ENCODE measurements around the gene PKD2. TPM values are rescaled to one million over a fixed set of nuclear protein-coding genes. Genes with fewer than 3 reads are reported as not detected.

Gene PKD2
- total and polyA plus RNA-seq, 2 of the 4 experiments (the other 2 are of a cell fraction) = 43.8 to 51.3 TPM

DNA sequence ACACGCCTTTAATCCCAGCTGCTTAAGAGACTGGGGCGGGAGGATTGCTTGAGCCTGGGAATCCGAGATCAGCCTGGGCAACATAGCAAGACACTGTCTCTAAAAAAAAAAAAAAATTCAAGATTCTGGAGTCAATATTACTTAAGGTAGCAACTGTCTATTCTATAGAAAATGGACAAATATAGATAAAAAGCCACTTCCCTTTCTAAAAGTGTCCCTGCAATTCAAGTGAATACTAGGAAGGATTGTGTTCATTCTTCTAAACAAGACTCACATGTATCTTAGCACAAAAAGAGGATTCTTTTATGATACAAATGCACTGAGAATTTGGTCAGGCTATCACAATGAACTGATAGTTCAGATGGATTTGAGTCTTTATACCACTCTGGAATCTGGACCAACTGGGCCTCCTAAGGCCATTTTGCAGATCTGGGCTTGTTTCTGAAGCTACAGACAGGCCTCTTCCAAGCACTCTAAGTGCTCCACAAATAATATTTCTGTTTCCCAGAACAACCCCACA, 7.0 kb downstream of the PKD2 start:
- ChIA-PET POLR2A (ENCODE audit: unreplicated experiment) (no interaction called here), CTCF (interaction anchor here (0.6 kb wide), 1 partner anchor 184 kb away, joined by 3 read pairs; no protein-coding TSS in a partner anchor)
- in situ Hi-C loops (cut with MboI; ENCODE audit: low sequenced_read_pairs) = no loop called here

More for the DNA sequence above, 7.0 kb downstream of the PKD2 start:
- Histone ChIP-seq H3K9me1 (ENCODE audit: insufficient read depth, low read length) (peaks cover 27% of the 10 kb centered on the region), H3K4ac (ENCODE audit: low read depth, low read length) (no peak overlapping the region), H4K5ac (ENCODE audit: low read depth, low read length) (no peak overlapping the region), H3K4me3 (ENCODE audit: insufficient read depth, low read depth, low read length) (no peak overlapping the region), H3K14ac (replicated peaks; ENCODE audit: low read depth, low read length) (no peak overlapping the region; the same call in 1 of the 2 replicates), H2BK15ac (ENCODE audit: low read depth, low read length) (no peak overlapping the region), H2AK9ac (replicated peaks; ENCODE audit: low read depth, low read length, poor library complexity) (no peak overlapping the region), H3K18ac (ENCODE audit: low read depth, low read length) (no peak overlapping the region), H2BK120ac (ENCODE audit: low read depth, low read length) (no peak overlapping the region), H3K36me3 (ENCODE audit: control insufficient read depth, insufficient read depth, low read length) (no peaks in the 10 kb centered on the region), H4K91ac (ENCODE audit: insufficient read depth, low read depth, low read length) (no peak overlapping the region), H2BK5ac (ENCODE audit: low read depth, low read length, poor library complexity, severe bottlenecking) (no peak overlapping the region), H3K23ac (ENCODE audit: low read depth, low read length) (0 out of 2 replicates have a peak overlapping the region, but pooled peaks have one; percentile 26), H3K4me2 (ENCODE audit: low read depth, low read length) (no peak overlapping the region), H3K56ac (ENCODE audit: extremely low read depth, insufficient read depth, low read length) (no peak overlapping the region), H2AK5ac (ENCODE audit: low read depth, low read length) (no peak overlapping the region; the same call in 1 of the 2 replicates), H2AFZ (replicated peaks; ENCODE audit: low read length, poor library complexity) (no peak overlapping the region), H2BK20ac (ENCODE audit: low read depth, low read length) (no peak overlapping the region), H3K79me1 (ENCODE audit: low read depth in 1 of 2, low read length in 2 of 2) (peaks cover 37 to 64% of the 10 kb centered on the region in 2 experiments), H3K4me1 (ENCODE audit: control insufficient read depth, insufficient read depth, low read length) (peaks cover 22% of the 10 kb centered on the region), H4K8ac (ENCODE audit: low read depth in 2 of 2, low read length in 2 of 2) (no peak overlapping the region), H3K27ac (ENCODE audit: insufficient read depth, low read length) (no peak overlapping the region), H3K9ac (ENCODE audit: low read depth, low read length) (no peak overlapping the region), H3K9me3 (ENCODE audit: control insufficient read depth, insufficient read depth, low read length) (no peaks in the 10 kb centered on the region), H4K20me1 (ENCODE audit: insufficient read depth, low read length) (peaks cover 34% of the 10 kb centered on the region; the same call in 1 of the 2 replicates), H3K27me3 (ENCODE audit: control insufficient read depth, insufficient read depth, low read length) (no peaks in the 10 kb centered on the region)
- no peak for DNase-seq
- no peak for TF ChIP-seq POLR2A (IDR thresholded peaks at IDR 0.05; ENCODE audit: low read depth, low read length)
- no peak for TF ChIP-seq MAFK (IDR thresholded peaks at IDR 0.05; ENCODE audit: low read depth, low read length)
- no peak for TF ChIP-seq USF2 (IDR thresholded peaks at IDR 0.05; ENCODE audit: low read depth, low read length)
- no peak for TF ChIP-seq MAZ (IDR thresholded peaks at IDR 0.05; ENCODE audit: borderline replicate concordance, low read depth, low read length)
- TF ChIP-seq RAD21 (IDR thresholded peaks at IDR 0.05; ENCODE audit: low read length) = no peak
- no peak for TF ChIP-seq FOS (IDR thresholded peaks at IDR 0.05; ENCODE audit: low read depth, low read length)
- no peak for TF ChIP-seq RCOR1 (IDR thresholded peaks at IDR 0.05; ENCODE audit: insufficient replicate concordance, low read length)
- TF ChIP-seq, protein P1, sequence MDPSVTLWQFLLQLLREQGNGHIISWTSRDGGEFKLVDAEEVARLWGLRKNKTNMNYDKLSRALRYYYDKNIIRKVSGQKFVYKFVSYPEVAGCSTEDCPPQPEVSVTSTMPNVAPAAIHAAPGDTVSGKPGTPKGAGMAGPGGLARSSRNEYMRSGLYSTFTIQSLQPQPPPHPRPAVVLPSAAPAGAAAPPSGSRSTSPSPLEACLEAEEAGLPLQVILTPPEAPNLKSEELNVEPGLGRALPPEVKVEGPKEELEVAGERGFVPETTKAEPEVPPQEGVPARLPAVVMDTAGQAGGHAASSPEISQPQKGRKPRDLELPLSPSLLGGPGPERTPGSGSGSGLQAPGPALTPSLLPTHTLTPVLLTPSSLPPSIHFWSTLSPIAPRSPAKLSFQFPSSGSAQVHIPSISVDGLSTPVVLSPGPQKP (IDR thresholded peaks at IDR 0.05; ENCODE audit: borderline replicate concordance, low read depth, low read length) = no peak
- TF ChIP-seq NFE2L2 (IDR thresholded peaks at IDR 0.05; ENCODE audit: low read depth, low read length) = no peak
- no peak for TF ChIP-seq MXI1 (IDR thresholded peaks at IDR 0.05; ENCODE audit: borderline replicate concordance, low read depth, low read length)
- TF ChIP-seq SMC3 (IDR thresholded peaks at IDR 0.05; ENCODE audit: low read depth, low read length) = no peak
- no peak for TF ChIP-seq CHD1 (IDR thresholded peaks at IDR 0.05; ENCODE audit: low read depth, low read length)
- TF ChIP-seq BHLHE40 (IDR thresholded peaks at IDR 0.05; ENCODE audit: low read depth, low read length) = no peak
- TF ChIP-seq, protein P2, sequence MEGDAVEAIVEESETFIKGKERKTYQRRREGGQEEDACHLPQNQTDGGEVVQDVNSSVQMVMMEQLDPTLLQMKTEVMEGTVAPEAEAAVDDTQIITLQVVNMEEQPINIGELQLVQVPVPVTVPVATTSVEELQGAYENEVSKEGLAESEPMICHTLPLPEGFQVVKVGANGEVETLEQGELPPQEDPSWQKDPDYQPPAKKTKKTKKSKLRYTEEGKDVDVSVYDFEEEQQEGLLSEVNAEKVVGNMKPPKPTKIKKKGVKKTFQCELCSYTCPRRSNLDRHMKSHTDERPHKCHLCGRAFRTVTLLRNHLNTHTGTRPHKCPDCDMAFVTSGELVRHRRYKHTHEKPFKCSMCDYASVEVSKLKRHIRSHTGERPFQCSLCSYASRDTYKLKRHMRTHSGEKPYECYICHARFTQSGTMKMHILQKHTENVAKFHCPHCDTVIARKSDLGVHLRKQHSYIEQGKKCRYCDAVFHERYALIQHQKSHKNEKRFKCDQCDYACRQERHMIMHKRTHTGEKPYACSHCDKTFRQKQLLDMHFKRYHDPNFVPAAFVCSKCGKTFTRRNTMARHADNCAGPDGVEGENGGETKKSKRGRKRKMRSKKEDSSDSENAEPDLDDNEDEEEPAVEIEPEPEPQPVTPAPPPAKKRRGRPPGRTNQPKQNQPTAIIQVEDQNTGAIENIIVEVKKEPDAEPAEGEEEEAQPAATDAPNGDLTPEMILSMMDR (conservative IDR thresholded peaks at IDR 0.05; ENCODE audit: low read depth, low read length) = no peak
- BruUV-seq (replicated peaks) = no TSS peak
- WGBS, 2 experiments (ENCODE audit: extremely low coverage in 2 of 2, insufficient read length in 1 of 2) = no CpG with 5 or more reads among the region's 3 CpGs
- intact Hi-C loops (cut with micrococcal nuclease) (loop anchor here (5.0 kb wide), 1 partner anchor 1007 kb away; no protein-coding TSS in a partner anchor), dilution Hi-C loops (cut with HindIII; ENCODE audit: low sequenced_read_pairs, unreplicated experiment) (no loop called here)
- no peak for ATAC-seq (ENCODE audit: low read depth)

Data from IMR-90 (cell line).